Suprapubic skin (tissue), 4 donors: ENCODE results near the gene SORCS2. TPM values are rescaled to one million over a fixed set of nuclear protein-coding genes. Genes with fewer than 3 reads are reported as not detected.

Experiments
- DNase-seq, 2 donors: peaks; one replicate each; pipeline ENCODE4 v3.0.0-alpha.2; 2019; ENCODE audit warnings: low spot score in 2 of 2
- H3K27ac ChIP-seq: fragments of 200-600 bp; sonication (generic); one replicate; pipeline ENCODE4 v1.5.1; 2019
- H3K27me3 ChIP-seq: fragments of 200-600 bp; sonication (generic); one replicate; pipeline ENCODE4 v1.5.1; 2019
- H3K36me3 ChIP-seq: fragments of 200-600 bp; sonication (generic); one replicate; pipeline ENCODE4 v1.5.1; 2019
- H3K4me1 ChIP-seq: fragments of 200-600 bp; sonication (generic); one replicate; pipeline ENCODE4 v1.5.1; 2019
- H3K4me3 ChIP-seq: fragments of 200-600 bp; sonication (generic); one replicate; pipeline ENCODE4 v1.5.1; 2019; ENCODE audit warnings: mild to moderate bottlenecking
- H3K9me3 ChIP-seq: fragments of 200-600 bp; sonication (generic); one replicate; pipeline ENCODE4 v1.5.1; 2019
- CTCF ChIP-seq, 2 donors: fragments of 200-600 bp in 1 of 2; fragments of 450-650 bp in 1 of 2; sonication (generic) in 1 of 2; IDR thresholded peaks; one replicate each; pipeline ENCODE4 v1.5.1; 2016 to 2019; ENCODE audit warnings: antibody characterized with exemption in 2 of 2, mild to moderate bottlenecking in 1 of 2, moderate library complexity in 1 of 2
- EP300 ChIP-seq: sonication (generic); formaldehyde crosslinking; IDR thresholded peaks from one replicate; pipeline ENCODE4 v1.6.1; 2017; ENCODE audit warnings: antibody characterized with exemption
- POLR2A ChIP-seq, 2 donors: fragments of 450-650 bp; IDR thresholded peaks; one replicate each; pipeline ENCODE4 v1.6.1; 2017; ENCODE audit warnings: antibody characterized with exemption in 2 of 2, mild to moderate bottlenecking in 2 of 2, moderate library complexity in 2 of 2
- POLR2AphosphoS5 ChIP-seq, 3 donors: sonication (generic); formaldehyde crosslinking; IDR thresholded peaks; one replicate each; pipeline ENCODE4 v1.6.1; 2017; ENCODE audit warnings: antibody characterized with exemption in 3 of 3
- WGBS: methylation state at CpG from one replicate; pipeline ENCODE4 v1.1.5; 2018; 5-methylcytosine and 5-hydroxymethylcytosine counted together
- total RNA-seq, 4 donors: library from RNA; depleted of rRNA; stranded (reverse); fragments of >200 nt; gene quantifications; one replicate each; pipeline ENCODE4 v1.1.0, GENCODE V29; 2016

The SORCS2 gene
- total RNA-seq, 4 donors from 2014 or later, result 0.94 to 4.6 (median 1.3) TPM

GRCh38 chr4:7294176-7294756 is 101.9 kb downstream of the SORCS2 start:
- peaks cover 20% of the 10 kb centered on the region for H3K27me3 ChIP-seq
- no peak overlapping the region for H3K27ac ChIP-seq
- peaks cover 10% of the 10 kb centered on the region for H3K4me1 ChIP-seq
- no peak for DNase-seq
- no peak overlapping the region for H3K4me3 ChIP-seq
- no peaks in the 10 kb centered on the region for H3K36me3 ChIP-seq
- WGBS, result 83% methylated on average over 7 of the region's 7 CpGs
- no peaks in the 10 kb centered on the region for H3K9me3 ChIP-seq
- TF ChIP-seq CTCF (IDR thresholded peaks at IDR 0.05) (no peak), EP300 (no peak), POLR2A (IDR thresholded peaks at IDR 0.05) (no peak), POLR2AphosphoS5 (IDR thresholded peaks at IDR 0.05) (no peak)

- Histone ChIP-seq H3K4me3 (no peak overlapping the region), H3K27me3 (peaks cover 27% of the 10 kb centered on the region), H3K36me3 (no peaks in the 10 kb centered on the region), H3K27ac (no peak overlapping the region), H3K9me3 (no peaks in the 10 kb centered on the region), H3K4me1 (peaks cover 10% of the 10 kb centered on the region)
- 60% methylated on average over 1 of the region's 22 CpGs for WGBS
- TF ChIP-seq CTCF (IDR thresholded peaks at IDR 0.05) (no peak), POLR2AphosphoS5 (IDR thresholded peaks at IDR 0.05) (no peak), EP300 (no peak)
- DNase-seq, result no peak
Observed at GRCh38 chr4:7295197-7295910, 103.0 kb downstream of the SORCS2 start.

GRCh38 chr4:7295911-7296660 is 103.7 kb downstream of the SORCS2 start:
- no peak for DNase-seq
- 34% methylated on average over 12 of the region's 19 CpGs for WGBS
- Histone ChIP-seq H3K9me3 (no peaks in the 10 kb centered on the region), H3K4me1 (peaks cover 10% of the 10 kb centered on the region), H3K27ac (no peak overlapping the region), H3K27me3 (peaks cover 27% of the 10 kb centered on the region), H3K4me3 (no peak overlapping the region), H3K36me3 (no peaks in the 10 kb centered on the region)
- TF ChIP-seq POLR2A (IDR thresholded peaks at IDR 0.05) (no peak), POLR2AphosphoS5 (IDR thresholded peaks at IDR 0.05) (no peak), EP300 (no peak), CTCF (IDR thresholded peaks at IDR 0.05) (peak; percentile 28 to 31)

GRCh38 chr4:7296661-7297335 is 104.5 kb downstream of the SORCS2 start:
- no peaks in the 10 kb centered on the region for H3K36me3 ChIP-seq
- H3K9me3 ChIP-seq, result no peaks in the 10 kb centered on the region
- no peak overlapping the region for H3K27ac ChIP-seq
- H3K27me3 ChIP-seq, result peaks cover 27% of the 10 kb centered on the region
- WGBS, result 89% methylated on average over 17 of the region's 23 CpGs
- no peak for DNase-seq
- peaks cover 6% of the 10 kb centered on the region for H3K4me1 ChIP-seq
- H3K4me3 ChIP-seq, result no peak overlapping the region
- TF ChIP-seq POLR2A (IDR thresholded peaks at IDR 0.05) (no peak), EP300 (no peak), CTCF (IDR thresholded peaks at IDR 0.05) (no peak), POLR2AphosphoS5 (IDR thresholded peaks at IDR 0.05) (no peak)
